ENCODE measurements around the gene CDCA5.

DNA sequence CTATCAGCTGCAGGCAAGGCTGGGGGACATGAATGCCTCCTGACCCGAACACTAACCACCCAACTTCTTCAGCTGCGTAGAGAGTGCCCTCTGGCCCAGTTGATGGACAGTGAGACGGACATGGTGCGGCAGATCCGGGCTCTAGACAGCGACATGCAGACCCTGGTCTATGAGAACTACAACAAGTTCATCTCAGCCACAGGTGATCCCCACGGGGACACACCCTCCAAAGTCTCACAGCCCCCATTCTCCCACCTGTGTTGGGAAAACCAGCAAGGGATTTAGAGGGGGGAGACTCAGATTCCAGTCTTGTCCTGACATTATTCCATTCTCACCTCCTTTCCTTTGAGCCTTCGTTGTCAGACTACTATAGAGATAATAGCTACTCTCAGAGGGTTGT lies 13.1 kb upstream of the CDCA5 start:
- no peak for TF ChIP-seq CTCF (IDR thresholded peaks at IDR 0.05; ENCODE audit: low read length)
- no peak for TF ChIP-seq EZH2 (IDR thresholded peaks at IDR 0.05; ENCODE audit: borderline replicate concordance, low read length)

Measured in OCI-LY1 (cell line).